T-helper 17 cell (primary cell): ENCODE measurements around the gene ENDOV. TPM values are rescaled to one million over a fixed set of nuclear protein-coding genes. Genes with fewer than 3 reads are reported as not detected.

Experiments used
- ATAC-seq: fragments of 150-1000 bp; cut with Tn5 transposase; 2 replicates; pipeline ENCODE4 v1.10.0; 2021; ENCODE audit warnings: mild to moderate bottlenecking, moderate library complexity
- DNase-seq, 3 donors: peaks; one replicate each; pipeline versions ENCODE4 v3.0.0 to v3.0.0-alpha.2; 2020 to 2021
- H3K9me3 ChIP-seq: one replicate; pipeline ENCODE4 v1.7.0; 2013; ENCODE audit warnings: low read length, mild to moderate bottlenecking; ENCODE audit not compliant: control insufficient read depth, poor library complexity, severe bottlenecking
- H3K27ac Mint-ChIP-seq: one replicate; pipeline ENCODE4 v1.8.0; 2022; ENCODE audit warnings: mild to moderate bottlenecking, moderate library complexity, mixed read lengths
- H3K27me3 Mint-ChIP-seq: one replicate; pipeline ENCODE4 v1.8.0; 2022; ENCODE audit warnings: mixed read lengths
- H3K36me3 Mint-ChIP-seq: one replicate; pipeline ENCODE4 v1.8.0; 2022; ENCODE audit warnings: low read depth, mixed read lengths
- H3K4me1 Mint-ChIP-seq: one replicate; pipeline ENCODE4 v1.8.0; 2022; ENCODE audit warnings: mild to moderate bottlenecking, mixed read lengths
- H3K4me3 Mint-ChIP-seq: one replicate; pipeline ENCODE4 v1.8.0; 2022; ENCODE audit warnings: mild to moderate bottlenecking, moderate library complexity, mixed read lengths
- total RNA-seq, 4 donors: library from RNA in 2 of 4; stranded (reverse) in 2 of 4; gene quantifications; one replicate each; pipeline ENCODE4 v1.2.3 and lab custom pipeline; 2022 to 2026

Gene ENDOV
- total RNA-seq, 2 donors from 2014 or later = 14.1 to 24.5 TPM

DNA sequence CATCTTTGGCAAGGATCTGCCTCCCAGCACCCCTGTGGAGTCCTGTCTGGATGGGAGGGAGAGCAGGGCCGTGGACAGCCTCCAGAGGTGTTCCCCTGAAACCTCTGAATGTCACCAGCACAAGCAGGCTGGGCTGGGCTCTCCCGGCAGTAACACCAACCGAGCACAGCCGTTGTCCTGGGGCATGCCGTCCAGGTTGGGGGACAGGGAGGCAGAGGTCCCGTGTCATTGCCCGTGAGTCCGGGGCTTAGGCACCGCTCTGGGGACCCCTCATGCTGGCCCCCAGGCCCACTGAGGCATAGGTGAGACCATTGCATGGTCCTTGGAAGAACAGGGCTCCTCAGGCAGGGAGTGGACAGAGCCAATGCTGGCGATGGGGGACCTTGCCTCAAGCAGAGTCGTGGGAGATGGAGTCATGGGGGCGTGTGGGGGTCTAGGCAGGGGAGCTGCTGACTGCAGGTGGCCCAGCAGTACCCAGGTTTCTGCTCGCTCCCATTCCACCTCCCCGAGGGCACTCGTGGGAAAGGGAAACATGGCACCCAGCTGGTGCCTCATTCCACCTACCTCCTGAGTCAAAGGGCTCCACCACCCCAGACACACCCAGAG lies 17.5 kb downstream of the ENDOV start:
- ATAC-seq = no peak
- Mint-ChIP-seq H3K27ac (no peak overlapping the region), H3K36me3 (no peaks in the 10 kb centered on the region), H3K4me3 (no peak overlapping the region), H3K4me1 (no peaks in the 10 kb centered on the region), H3K27me3 (no peaks in the 10 kb centered on the region)
- H3K9me3 ChIP-seq = no peaks in the 10 kb centered on the region
- no peak for DNase-seq

DNA sequence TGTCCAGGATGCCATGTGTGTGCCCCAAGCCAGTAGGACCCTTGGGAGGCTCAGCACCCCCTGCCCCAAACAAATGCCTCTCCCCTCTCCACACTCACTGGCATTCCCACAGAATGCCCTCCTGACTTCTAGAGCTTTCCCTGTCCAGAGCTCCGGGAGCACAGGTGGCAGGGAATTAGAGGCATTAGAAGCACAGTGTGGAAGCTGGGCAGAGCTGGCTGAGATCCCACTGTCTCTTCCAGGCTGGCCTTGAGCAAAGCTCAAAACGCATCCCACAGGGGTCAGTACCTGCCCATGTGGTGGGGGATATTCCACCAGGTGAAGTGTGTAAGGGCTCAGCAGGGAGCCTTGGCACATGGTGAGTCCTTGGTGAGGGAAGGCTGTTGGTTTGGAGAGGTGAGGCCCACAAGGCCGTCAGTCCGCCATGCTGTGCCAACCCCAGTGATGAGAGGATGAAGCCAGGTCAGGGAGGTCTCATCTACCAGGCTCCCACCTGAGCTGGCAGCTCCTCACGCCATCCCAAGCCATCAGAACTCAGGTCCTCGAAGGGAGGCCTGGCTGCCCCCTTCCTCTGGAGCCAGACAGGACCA lies 18.1 kb downstream of the ENDOV start:
- no peak for DNase-seq
- no peaks in the 10 kb centered on the region for H3K27me3 Mint-ChIP-seq

DNA sequence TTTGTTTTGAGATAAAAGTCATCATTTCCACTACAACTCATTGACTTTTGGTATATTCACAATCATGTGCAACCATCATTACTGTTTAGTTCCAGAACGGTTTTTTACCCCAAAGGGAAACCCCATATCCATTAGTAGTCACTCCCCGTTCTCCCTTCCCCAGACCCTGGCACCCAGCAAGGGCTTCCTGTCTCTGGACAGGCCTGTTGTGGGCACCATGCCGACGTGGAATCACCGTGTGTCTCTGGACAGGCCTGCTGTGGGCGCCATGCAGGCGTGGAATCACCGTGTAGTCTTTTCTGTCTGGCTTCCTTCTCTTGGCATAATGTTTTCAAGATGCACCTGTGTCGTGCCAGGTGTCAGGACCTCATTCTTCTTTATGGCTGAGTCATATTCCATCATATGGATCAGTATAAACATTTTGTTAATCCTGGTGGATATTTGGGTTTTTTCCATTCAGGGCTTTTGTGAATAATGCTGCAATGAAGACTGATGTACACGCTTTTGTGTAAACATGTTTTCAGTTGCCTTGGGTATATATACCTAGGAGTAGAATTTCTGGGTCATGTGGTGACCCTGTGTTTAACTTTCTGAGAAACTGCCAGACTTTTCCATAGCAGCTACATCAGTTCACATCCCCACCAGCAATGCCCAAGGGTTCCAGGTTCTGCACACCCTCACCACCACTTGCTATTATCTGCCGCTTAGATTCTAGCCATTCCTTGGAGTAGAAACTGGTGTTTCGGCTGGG lies 19.1 kb downstream of the ENDOV start:
- no peak overlapping the region for H3K4me3 Mint-ChIP-seq

More for the DNA sequence above, 18.1 kb downstream of the ENDOV start:
- Mint-ChIP-seq H3K4me1 (no peaks in the 10 kb centered on the region), H3K36me3 (no peaks in the 10 kb centered on the region), H3K27ac (no peak overlapping the region), H3K4me3 (no peak overlapping the region)
- ATAC-seq = no peak
- no peaks in the 10 kb centered on the region for H3K9me3 ChIP-seq

DNA sequence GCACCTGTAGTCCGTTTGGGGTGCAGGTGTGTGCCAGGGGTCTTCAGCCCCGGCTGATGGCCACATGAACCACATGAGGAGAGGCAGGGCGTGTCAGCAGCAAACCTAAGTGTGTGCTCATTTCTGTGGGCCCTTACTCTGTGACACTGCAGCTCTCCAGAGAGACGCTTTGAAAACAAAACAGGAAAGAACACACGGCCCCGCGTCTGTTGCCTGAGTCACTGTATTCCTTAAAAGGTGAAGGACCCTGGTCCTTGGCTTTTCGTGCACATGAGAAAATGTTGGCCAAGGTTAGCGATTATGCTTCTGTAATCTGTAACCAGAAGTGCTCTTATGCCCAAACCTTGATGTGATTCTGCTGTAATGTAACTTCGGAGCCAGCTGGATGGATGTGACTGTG lies 22.6 kb downstream of the ENDOV start:
- peaks cover 2% of the 10 kb centered on the region for H3K36me3 Mint-ChIP-seq
- no peak for DNase-seq
- no peaks in the 10 kb centered on the region for H3K4me1 Mint-ChIP-seq
- H3K9me3 ChIP-seq = no peaks in the 10 kb centered on the region
- H3K27me3 Mint-ChIP-seq = peaks cover 10% of the 10 kb centered on the region
- H3K27ac Mint-ChIP-seq = no peak overlapping the region
- no peak for ATAC-seq
- no peak overlapping the region for H3K4me3 Mint-ChIP-seq

More for the DNA sequence above, 19.1 kb downstream of the ENDOV start:
- Mint-ChIP-seq H3K36me3 (no peaks in the 10 kb centered on the region), H3K4me1 (no peaks in the 10 kb centered on the region), H3K27ac (no peak overlapping the region), H3K27me3 (no peaks in the 10 kb centered on the region)
- H3K9me3 ChIP-seq = no peaks in the 10 kb centered on the region
- DNase-seq (no peak), ATAC-seq (no peak)

DNA sequence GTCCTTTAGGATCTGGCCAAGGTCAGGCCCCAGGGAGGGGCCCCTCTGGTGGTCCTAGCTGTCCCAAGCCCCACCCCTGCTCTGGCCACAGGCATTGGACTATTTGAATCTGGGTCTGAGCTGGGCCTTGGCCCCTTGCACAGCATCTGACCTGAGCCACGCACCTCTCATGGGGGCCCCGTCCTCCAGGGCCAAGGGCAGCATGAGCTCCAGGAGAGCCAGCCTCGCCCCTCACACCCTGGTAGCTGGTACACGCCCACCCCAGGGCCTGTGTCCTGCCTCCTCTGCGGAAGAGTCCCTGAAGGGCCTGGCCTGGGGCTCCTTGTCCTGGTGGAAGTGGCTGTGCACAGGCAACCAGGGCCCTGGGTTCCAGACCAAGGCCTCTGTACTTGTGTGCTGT lies 23.8 kb downstream of the ENDOV start:
- Mint-ChIP-seq H3K4me3 (no peak overlapping the region), H3K36me3 (peaks cover 2% of the 10 kb centered on the region), H3K4me1 (peaks cover 3% of the 10 kb centered on the region), H3K27ac (no peak overlapping the region), H3K27me3 (peaks cover 18% of the 10 kb centered on the region)
- no peak for DNase-seq
- no peaks in the 10 kb centered on the region for H3K9me3 ChIP-seq
- ATAC-seq = no peak

DNA sequence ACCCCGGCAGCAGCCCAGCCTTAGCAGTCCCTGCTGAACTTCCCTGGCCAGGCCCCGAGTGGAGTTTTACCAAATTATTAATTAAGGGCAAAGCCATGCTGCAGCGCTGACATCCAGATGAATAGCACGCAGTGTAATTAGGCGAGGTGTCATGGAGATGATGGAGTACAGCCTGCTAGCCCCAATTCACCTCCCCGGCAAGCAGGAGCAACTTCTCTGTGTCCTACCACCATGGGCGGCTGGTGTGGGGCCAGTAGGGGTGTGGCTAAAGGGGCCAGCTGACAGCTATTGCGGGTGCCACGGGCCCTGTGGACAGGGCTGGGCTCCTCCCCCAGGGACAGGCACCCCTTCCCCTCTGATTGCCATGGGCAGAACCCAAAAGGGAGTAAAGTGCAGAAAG lies 24.5 kb downstream of the ENDOV start:
- DNase-seq = no peak
- no peaks in the 10 kb centered on the region for H3K9me3 ChIP-seq
- peaks cover 18% of the 10 kb centered on the region for H3K27me3 Mint-ChIP-seq
- H3K36me3 Mint-ChIP-seq = peaks cover 2% of the 10 kb centered on the region
- no peak overlapping the region for H3K27ac Mint-ChIP-seq
- no peak for ATAC-seq
- H3K4me3 Mint-ChIP-seq = no peak overlapping the region
- peaks cover 3% of the 10 kb centered on the region for H3K4me1 Mint-ChIP-seq

DNA sequence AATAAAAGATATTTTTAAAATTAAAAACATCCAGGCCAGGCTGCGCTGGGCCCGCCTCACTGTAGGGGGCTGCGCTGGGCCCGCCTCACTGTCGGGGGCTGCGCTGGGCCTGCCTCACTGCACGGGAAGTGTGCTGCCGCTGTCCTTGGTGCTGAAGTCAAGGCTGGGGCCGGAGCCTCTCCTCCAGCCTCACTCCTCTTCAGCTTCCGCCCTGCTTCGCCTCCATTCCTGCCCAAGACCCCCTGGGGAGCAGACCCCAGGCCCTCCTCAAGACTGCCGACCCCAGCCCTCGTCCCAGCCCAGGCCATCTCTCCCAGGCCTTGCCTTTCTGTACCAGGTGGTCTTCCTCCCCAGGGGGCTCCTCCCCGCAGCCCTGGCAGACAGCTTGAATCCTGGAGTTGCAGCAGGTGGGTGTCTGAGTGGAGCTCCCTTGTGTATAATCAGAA lies 26.2 kb downstream of the ENDOV start:
- peaks cover 18% of the 10 kb centered on the region for H3K27me3 Mint-ChIP-seq
- peaks cover 3% of the 10 kb centered on the region for H3K4me1 Mint-ChIP-seq
- no peak overlapping the region for H3K4me3 Mint-ChIP-seq
- ATAC-seq (peak; percentile 46), DNase-seq (peak; percentile 29 to 48 (median 39))
- no peak overlapping the region for H3K27ac Mint-ChIP-seq
- H3K9me3 ChIP-seq = no peaks in the 10 kb centered on the region
- peaks cover 2% of the 10 kb centered on the region for H3K36me3 Mint-ChIP-seq

DNA sequence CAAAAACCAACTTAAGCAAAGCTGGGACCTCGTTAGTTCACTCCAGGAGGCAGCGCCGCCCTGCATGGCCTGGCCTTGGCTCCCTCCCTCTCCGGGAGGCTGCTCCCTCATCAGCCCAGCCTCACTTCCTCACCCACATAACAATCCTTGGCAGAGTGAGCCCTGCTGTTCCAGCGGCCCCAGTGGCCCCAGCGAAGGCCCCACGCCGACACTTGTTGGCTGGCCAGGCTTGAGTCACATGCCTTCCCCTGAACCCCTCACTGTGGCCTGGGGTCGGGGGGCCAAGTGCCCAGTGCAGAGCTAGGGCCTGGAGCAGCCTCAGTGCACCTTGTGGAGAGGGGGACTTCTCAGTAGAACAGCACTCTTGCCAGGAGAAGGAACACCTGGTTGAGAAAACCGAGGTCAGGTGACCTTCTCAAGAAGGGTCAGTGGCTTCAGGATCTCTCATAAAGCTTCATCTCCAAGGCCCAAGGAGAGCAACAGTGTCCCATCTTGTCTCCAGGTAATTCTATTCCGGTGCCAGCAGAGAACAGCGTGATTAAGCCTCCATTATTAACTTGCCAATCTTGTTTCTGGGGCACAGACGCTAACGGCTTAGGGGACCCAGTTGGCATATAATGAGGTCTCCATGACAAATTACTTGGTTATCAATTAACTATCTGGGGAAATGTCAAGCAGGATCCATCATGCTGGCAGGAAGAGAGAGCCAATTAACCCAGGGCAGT lies 26.8 kb downstream of the ENDOV start:
- peaks cover 18% of the 10 kb centered on the region for H3K27me3 Mint-ChIP-seq
- H3K36me3 Mint-ChIP-seq = peaks cover 2% of the 10 kb centered on the region
- no peak overlapping the region for H3K4me3 Mint-ChIP-seq
- H3K4me1 Mint-ChIP-seq = peaks cover 3% of the 10 kb centered on the region
- no peak for DNase-seq
- H3K9me3 ChIP-seq = no peaks in the 10 kb centered on the region
- no peak overlapping the region for H3K27ac Mint-ChIP-seq
- ATAC-seq = no peak

DNA sequence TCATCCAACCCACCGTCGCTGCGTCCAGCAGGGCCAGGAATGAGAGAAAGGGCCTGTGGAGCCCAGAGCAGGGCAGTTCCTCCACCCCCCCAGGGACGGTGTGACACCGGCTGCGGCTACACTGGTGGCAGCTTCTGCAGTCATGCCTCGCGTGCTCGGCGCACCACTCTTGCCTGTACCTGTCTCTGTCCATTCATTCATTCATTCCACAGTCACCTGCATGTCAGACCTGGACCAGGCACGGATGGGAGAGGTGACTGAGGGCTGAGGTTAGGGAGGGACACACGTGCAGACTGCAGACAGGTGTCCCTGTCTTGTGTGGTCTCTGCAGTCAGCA lies 27.3 kb downstream of the ENDOV start:
- Mint-ChIP-seq H3K27me3 (peaks cover 18% of the 10 kb centered on the region), H3K36me3 (peaks cover 2% of the 10 kb centered on the region), H3K4me1 (peaks cover 3% of the 10 kb centered on the region), H3K27ac (no peak overlapping the region), H3K4me3 (no peak overlapping the region)
- no peak for ATAC-seq
- no peak for DNase-seq
- H3K9me3 ChIP-seq = no peaks in the 10 kb centered on the region

DNA sequence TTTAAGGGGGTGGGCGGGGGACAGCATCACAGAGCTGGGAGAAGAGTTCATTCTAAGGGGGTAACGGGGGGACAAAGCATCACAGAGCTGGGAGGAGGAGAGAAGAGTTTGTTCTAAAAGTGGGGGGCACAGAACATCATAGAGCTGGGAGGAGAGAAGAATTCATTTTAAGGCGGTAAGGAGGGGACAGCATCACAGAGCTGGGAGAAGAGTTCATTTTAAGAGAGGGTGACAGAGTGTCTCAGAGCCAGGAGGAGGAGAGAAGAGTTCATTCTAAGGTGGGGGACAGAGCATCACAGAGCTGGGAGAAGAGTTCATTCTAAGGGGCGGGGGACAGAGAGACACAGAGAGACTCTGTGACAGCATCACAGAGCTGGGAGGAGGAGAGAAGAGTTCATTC lies 27.8 kb downstream of the ENDOV start:
- ATAC-seq (no peak), DNase-seq (no peak)
- peaks cover 2% of the 10 kb centered on the region for H3K36me3 Mint-ChIP-seq
- peaks cover 18% of the 10 kb centered on the region for H3K27me3 Mint-ChIP-seq
- H3K27ac Mint-ChIP-seq = no peak overlapping the region
- no peaks in the 10 kb centered on the region for H3K9me3 ChIP-seq
- peaks cover 3% of the 10 kb centered on the region for H3K4me1 Mint-ChIP-seq
- no peak overlapping the region for H3K4me3 Mint-ChIP-seq

DNA sequence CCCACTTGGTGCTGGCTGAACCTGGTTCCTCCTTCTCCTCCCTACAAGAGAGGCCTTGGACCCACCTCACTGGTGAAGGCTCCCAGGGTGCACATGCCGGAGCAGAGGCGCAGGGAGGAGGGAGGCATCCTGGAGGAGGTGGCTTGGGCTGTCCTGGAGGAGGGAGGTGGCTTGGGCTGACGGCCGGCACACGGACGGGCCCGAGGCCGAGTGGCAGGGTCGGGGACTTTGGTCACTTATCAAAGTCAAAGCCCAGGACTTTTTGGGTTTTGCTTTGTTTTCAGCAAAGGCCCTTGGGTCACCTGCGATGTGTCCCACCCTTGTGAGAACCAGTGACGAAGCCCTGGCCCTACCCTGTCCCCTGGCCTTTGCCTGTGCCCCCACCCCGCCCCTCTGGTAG lies 28.5 kb downstream of the ENDOV start:
- Mint-ChIP-seq H3K4me3 (no peak overlapping the region), H3K4me1 (peaks cover 3% of the 10 kb centered on the region), H3K36me3 (peaks cover 2% of the 10 kb centered on the region), H3K27me3 (peaks cover 18% of the 10 kb centered on the region), H3K27ac (no peak overlapping the region)
- no peak for ATAC-seq
- DNase-seq = no peak
- H3K9me3 ChIP-seq = no peaks in the 10 kb centered on the region

DNA sequence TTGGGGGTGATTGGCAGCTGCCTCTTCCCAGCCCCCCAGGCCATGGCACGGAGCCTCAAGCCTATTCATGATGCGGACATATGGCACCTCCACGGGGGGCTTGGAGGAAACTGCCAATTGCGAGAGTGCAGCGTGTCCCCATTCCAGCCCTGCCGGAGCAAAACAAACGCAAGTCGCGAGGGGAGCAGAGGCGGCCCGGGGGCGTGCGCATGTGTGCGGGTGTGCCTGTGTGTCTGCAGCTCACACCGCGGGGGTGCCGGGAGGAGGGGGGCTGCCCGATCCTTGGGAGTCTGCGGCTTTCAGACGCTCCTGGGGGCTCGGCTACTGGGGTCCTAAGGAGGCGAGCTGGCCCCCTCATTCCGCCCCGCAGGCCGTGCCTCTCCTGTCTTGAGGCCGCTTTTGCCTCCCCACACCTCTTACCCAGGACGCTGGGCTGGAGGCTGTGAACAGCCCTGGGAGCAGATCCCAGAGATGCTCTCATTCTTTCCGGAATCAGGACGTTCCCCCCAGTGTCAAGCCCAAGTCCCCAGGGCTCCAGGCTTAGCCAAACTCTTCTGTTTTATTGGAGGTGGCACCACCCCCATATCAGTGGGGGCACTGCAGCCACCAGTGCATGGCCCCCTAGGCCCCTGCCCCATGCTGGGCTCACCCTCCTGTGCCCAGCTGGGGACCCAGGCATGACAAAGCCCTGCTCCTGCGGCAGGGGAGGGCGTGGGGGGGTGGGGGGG lies 29.1 kb downstream of the ENDOV start:
- Mint-ChIP-seq H3K4me1 (peaks cover 3% of the 10 kb centered on the region), H3K36me3 (peaks cover 2% of the 10 kb centered on the region), H3K4me3 (no peak overlapping the region), H3K27ac (no peak overlapping the region), H3K27me3 (peaks cover 18% of the 10 kb centered on the region)
- ATAC-seq = no peak
- H3K9me3 ChIP-seq = no peaks in the 10 kb centered on the region
- DNase-seq = no peak

DNA sequence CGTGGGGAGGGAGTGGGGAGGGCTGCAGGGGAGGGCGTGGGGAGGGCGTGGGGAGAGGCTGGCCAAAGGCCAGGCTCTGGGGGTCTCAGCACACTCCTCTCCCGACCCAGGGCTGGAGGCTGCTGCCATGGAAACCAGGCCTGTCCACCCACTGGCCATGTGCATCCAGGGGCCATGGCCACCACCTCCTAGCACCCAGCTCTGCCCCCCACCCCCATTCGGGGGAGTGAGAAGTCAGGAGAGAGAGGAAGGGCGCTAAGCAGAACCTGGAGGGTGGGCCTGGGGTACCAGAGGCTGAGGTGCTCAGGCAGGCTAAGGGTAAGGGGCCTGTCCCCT lies 29.6 kb downstream of the ENDOV start:
- ATAC-seq = no peak
- H3K27me3 Mint-ChIP-seq = peaks cover 18% of the 10 kb centered on the region
- H3K4me3 Mint-ChIP-seq = no peak overlapping the region
- no peak for DNase-seq
- peaks cover 2% of the 10 kb centered on the region for H3K36me3 Mint-ChIP-seq
- H3K4me1 Mint-ChIP-seq = peaks cover 3% of the 10 kb centered on the region
- no peaks in the 10 kb centered on the region for H3K9me3 ChIP-seq
- H3K27ac Mint-ChIP-seq = no peak overlapping the region
